ENCODE results near the gene VANGL2. TPM values are rescaled to one million over a fixed set of nuclear protein-coding genes. Genes with fewer than 3 reads are reported as not detected.
A peak's percentile ranks its signal among the peaks of the same experiment; 100 is the strongest.

The VANGL2 gene
- total and polyA plus RNA-seq, 9 of the 15 experiments (the other 6 are each of a cell fraction or from before 2014, with no cell fraction given): 0.28 to 4.0 (median 0.98) TPM

DNA sequence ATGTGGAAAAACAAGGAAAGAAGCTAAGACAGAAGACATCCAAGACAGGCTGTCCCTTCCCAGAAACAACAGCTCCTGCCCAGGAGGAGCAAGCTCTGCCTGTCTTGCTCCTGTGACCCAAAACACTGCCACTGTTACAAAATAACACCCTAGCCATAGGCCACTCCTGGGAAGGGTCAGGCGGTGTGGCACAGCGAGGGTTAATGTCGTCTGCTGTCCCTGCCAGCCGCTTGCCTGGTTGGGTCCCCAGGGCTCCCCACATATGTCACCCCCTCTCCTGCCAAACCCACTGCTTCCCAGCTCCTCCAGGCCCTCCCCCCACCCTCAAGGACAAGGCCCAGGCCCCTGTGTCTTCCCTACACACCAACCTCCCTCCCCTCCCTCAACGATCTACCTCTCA lies 37.4 kb upstream of the VANGL2 start (continued):
- no peak for TF ChIP-seq FOXA3 (CRISPR knock-in tag; conservative IDR thresholded peaks at IDR 0.05 in 1 of 2, IDR thresholded peaks at IDR 0.05 in 1 of 2)
- TF ChIP-seq NR2C1 (IDR thresholded peaks at IDR 0.05): no peak
- TF ChIP-seq NR2C1 (tag; IDR thresholded peaks at IDR 0.05): peak; percentile 53; the same call in 1 of the 2 replicates
- TF ChIP-seq SFPQ (IDR thresholded peaks at IDR 0.05; ENCODE audit: low read depth, low read length): no peak
- no peak for TF ChIP-seq ZBTB7A (IDR thresholded peaks at IDR 0.05; ENCODE audit: borderline replicate concordance, control insufficient read depth, low read depth, low read length)
- TF ChIP-seq, protein P1, sequence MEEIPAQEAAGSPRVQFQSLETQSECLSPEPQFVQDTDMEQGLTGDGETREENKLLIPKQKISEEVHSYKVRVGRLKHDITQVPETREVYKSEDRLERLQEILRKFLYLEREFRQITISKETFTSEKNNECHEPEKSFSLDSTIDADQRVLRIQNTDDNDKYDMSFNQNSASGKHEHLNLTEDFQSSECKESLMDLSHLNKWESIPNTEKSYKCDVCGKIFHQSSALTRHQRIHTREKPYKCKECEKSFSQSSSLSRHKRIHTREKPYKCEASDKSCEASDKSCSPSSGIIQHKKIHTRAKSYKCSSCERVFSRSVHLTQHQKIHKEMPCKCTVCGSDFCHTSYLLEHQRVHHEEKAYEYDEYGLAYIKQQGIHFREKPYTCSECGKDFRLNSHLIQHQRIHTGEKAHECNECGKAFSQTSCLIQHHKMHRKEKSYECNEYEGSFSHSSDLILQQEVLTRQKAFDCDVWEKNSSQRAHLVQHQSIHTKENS (CRISPR knock-in tag; IDR thresholded peaks at IDR 0.05): no peak
- TF ChIP-seq BHLHE40 (IDR thresholded peaks at IDR 0.05; ENCODE audit: low read length): no peak
- TF ChIP-seq SAP30 (IDR thresholded peaks at IDR 0.05; ENCODE audit: borderline replicate concordance, insufficient read depth, low read depth, low read length, poor library complexity, severe bottlenecking): no peak
- TF ChIP-seq GTF2A2 (tag; IDR thresholded peaks at IDR 0.05): peak; percentile 24; the same call in 1 of the 2 replicates
- TF ChIP-seq CREB1 (IDR thresholded peaks at IDR 0.05): no peak
- TF ChIP-seq CREB1 (CRISPR knock-in tag; IDR thresholded peaks at IDR 0.05): no peak
- TF ChIP-seq MCM2 (IDR thresholded peaks at IDR 0.05; ENCODE audit: low read depth): no peak
- no peak for TF ChIP-seq RBM17 (IDR thresholded peaks at IDR 0.05; ENCODE audit: borderline replicate concordance, low read depth, low read length)
- no peak for TF ChIP-seq ZNF408 (CRISPR knock-in tag; IDR thresholded peaks at IDR 0.05; ENCODE audit: low read depth)
- TF ChIP-seq NR4A1 (CRISPR knock-in tag; IDR thresholded peaks at IDR 0.05): no peak
- peak; percentile 60 for TF ChIP-seq NR4A1 (tag; IDR thresholded peaks at IDR 0.05)
- TF ChIP-seq ATF1 (CRISPR knock-in tag; IDR thresholded peaks at IDR 0.05): no peak
- no peak for TF ChIP-seq ATF1 (tag; IDR thresholded peaks at IDR 0.05)
- TF ChIP-seq ARID1B (IDR thresholded peaks at IDR 0.05): no peak
- 0 out of 2 replicates have a peak, but pooled peaks have one; percentile 33 for TF ChIP-seq HIVEP1 (CRISPR knock-in tag; IDR thresholded peaks at IDR 0.05)
- TF ChIP-seq ZNF239 (CRISPR knock-in tag; IDR thresholded peaks at IDR 0.05): no peak
- TF ChIP-seq FOXJ2 (tag; IDR thresholded peaks at IDR 0.05): no peak
- TF ChIP-seq E2F3 (CRISPR knock-in tag; IDR thresholded peaks at IDR 0.05): 0 out of 2 replicates have a peak, but pooled peaks have one; percentile 6
- no peak for TF ChIP-seq ZNF507 (tag; conservative IDR thresholded peaks at IDR 0.05)
- peak; percentile 68 for TF ChIP-seq RBFOX2 (IDR thresholded peaks at IDR 0.05; ENCODE audit: low read depth, low read length)
- TF ChIP-seq ETS2 (tag; IDR thresholded peaks at IDR 0.05; ENCODE audit: borderline replicate concordance, poor library complexity, severe bottlenecking): no peak
- TF ChIP-seq, protein P2, sequence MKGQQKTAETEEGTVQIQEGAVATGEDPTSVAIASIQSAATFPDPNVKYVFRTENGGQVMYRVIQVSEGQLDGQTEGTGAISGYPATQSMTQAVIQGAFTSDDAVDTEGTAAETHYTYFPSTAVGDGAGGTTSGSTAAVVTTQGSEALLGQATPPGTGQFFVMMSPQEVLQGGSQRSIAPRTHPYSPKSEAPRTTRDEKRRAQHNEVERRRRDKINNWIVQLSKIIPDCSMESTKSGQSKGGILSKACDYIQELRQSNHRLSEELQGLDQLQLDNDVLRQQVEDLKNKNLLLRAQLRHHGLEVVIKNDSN (CRISPR knock-in tag; IDR thresholded peaks at IDR 0.05): no peak
- TF ChIP-seq ZNF696 (CRISPR knock-in tag; conservative IDR thresholded peaks at IDR 0.05): no peak
- TF ChIP-seq ZEB2 (IDR thresholded peaks at IDR 0.05): no peak

Measured in K562 (cell line).